PFSK-1 (cell line): ENCODE measurements around the gene ITGA11.

Experiments used
- FOXP2 ChIP-seq: optimal IDR thresholded peaks from 2 replicates; pipeline ENCODE3; 2011; ENCODE audit warnings: borderline replicate concordance, control low read depth, inconsistent platforms; ENCODE audit not compliant: insufficient read depth; ENCODE audit errors: extremely low read length, extremely low read depth
- POLR2AphosphoS5 ChIP-seq: IDR thresholded peaks from 2 replicates; pipeline ENCODE4 v1.6.1; 2012; ENCODE audit warnings: low read depth, mild to moderate bottlenecking, control low read depth, low read length, moderate library complexity
- SIN3A ChIP-seq: IDR thresholded peaks from 2 replicates; pipeline ENCODE4 v1.6.1; 2012; ENCODE audit warnings: mild to moderate bottlenecking, low read length, moderate library complexity, borderline replicate concordance; ENCODE audit not compliant: insufficient read depth
- TAF1 ChIP-seq: IDR thresholded peaks from 2 replicates; pipeline ENCODE4 v1.6.1; 2012; ENCODE audit warnings: low read length, control low read depth, borderline replicate concordance; ENCODE audit not compliant: insufficient read depth
- TF ChIP-seq, protein P1 (sequence below), 2 experiments: IDR thresholded peaks; 2 replicates each; pipeline versions ENCODE4 v1.6.1 to v1.8.0; 2011 to 2012; ENCODE audit warnings: low read depth in 2 of 2, low read length in 2 of 2, control low read depth in 1 of 2, inconsistent platforms in 1 of 2, mild to moderate bottlenecking in 1 of 2, moderate library complexity in 1 of 2; ENCODE audit not compliant: insufficient read depth in 1 of 2

DNA sequence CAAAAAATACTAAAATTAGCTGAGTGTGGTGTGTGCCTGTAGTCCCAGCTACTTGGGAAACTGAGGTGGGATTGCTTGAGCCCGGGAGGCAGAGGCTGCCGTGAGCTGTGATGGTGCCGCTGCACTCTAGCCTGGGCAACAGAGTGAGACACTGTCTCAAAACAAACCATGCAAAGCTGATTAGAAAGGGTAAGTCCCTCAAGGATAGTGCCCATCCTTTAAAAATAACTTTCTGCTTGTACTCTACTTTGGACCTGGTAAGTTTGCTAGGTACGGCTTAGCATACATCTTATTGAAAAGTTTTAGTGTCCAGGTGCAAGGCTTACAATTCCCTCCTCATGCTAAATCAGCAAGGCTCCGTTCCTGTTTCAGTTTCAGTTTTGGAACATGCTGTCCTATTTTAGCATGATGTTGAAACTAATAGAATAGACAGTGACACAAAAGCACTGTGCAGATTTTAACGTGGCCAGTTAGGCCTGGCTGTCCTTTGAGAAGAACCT lies 133.0 kb downstream of the ITGA11 start:
- TF ChIP-seq SIN3A (no peak), POLR2AphosphoS5 (no peak), TAF1 (no peak), FOXP2 (no peak)
- TF ChIP-seq, protein P1, sequence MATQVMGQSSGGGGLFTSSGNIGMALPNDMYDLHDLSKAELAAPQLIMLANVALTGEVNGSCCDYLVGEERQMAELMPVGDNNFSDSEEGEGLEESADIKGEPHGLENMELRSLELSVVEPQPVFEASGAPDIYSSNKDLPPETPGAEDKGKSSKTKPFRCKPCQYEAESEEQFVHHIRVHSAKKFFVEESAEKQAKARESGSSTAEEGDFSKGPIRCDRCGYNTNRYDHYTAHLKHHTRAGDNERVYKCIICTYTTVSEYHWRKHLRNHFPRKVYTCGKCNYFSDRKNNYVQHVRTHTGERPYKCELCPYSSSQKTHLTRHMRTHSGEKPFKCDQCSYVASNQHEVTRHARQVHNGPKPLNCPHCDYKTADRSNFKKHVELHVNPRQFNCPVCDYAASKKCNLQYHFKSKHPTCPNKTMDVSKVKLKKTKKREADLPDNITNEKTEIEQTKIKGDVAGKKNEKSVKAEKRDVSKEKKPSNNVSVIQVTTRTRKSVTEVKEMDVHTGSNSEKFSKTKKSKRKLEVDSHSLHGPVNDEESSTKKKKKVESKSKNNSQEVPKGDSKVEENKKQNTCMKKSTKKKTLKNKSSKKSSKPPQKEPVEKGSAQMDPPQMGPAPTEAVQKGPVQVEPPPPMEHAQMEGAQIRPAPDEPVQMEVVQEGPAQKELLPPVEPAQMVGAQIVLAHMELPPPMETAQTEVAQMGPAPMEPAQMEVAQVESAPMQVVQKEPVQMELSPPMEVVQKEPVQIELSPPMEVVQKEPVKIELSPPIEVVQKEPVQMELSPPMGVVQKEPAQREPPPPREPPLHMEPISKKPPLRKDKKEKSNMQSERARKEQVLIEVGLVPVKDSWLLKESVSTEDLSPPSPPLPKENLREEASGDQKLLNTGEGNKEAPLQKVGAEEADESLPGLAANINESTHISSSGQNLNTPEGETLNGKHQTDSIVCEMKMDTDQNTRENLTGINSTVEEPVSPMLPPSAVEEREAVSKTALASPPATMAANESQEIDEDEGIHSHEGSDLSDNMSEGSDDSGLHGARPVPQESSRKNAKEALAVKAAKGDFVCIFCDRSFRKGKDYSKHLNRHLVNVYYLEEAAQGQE (IDR thresholded peaks at IDR 0.05; ENCODE audit: insufficient read depth in 1 of 2, low read depth in 2 of 2, low read length in 2 of 2): no peak
